ENCODE results near the gene AMMECR1.

AMMECR1 gene

DNA sequence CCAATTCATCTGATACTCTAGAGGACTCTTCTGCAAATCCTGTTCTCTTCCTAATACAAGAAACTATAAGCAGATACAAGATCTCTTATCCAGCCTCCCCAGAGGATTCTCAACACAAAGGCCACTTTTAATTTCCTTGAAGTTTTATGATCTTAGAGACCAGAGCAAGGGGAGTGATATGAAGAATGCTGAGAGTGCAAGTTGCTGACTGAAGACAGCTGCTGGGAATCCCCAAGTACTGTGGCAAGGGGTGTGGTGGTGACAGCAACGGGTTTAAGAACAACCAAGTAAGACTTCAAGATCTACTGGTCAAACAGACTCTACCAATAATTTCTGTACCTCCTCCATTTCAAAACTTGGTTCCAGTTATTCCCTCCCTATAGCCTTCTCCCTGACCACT, 7.0 kb downstream of the AMMECR1 start:
- peak; percentile 20 to 27 for DNase-seq

DNA sequence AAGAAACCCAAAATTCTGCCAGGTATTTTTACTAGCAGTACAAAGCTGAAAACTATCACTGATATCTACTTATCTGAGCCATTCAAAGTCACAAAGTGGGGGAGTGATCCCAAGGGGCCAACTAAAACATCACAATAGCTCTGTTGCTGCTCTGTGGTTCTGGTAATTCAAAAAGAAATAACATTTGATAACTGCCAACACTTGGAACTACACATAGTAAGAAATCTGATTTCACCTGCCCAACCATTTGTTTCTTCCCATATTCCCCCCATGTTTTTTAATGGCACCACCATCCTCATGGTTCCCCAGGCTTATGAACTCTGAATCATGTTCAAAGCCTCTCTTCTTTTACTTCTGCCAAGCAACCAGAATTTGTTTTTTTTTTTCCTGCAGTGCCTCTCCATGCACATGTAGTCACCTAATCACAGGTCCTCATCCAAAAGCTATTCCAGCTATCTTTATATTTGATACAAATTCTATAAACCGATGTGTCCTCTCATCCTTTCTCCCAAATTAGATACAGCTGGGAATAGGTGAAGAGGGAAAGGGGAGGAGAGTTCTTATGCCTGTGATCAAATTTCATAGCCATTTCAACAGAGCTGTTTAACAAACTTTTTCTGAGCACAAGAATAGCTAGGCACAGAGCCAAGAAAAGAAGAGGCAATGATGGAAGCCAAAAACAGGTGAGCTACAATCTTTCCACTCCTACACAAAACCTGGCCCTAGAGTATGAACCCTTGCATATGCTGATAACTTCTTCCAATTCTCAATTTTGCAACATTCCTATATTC, 7.7 kb downstream of the AMMECR1 start:
- no peak for DNase-seq

DNA sequence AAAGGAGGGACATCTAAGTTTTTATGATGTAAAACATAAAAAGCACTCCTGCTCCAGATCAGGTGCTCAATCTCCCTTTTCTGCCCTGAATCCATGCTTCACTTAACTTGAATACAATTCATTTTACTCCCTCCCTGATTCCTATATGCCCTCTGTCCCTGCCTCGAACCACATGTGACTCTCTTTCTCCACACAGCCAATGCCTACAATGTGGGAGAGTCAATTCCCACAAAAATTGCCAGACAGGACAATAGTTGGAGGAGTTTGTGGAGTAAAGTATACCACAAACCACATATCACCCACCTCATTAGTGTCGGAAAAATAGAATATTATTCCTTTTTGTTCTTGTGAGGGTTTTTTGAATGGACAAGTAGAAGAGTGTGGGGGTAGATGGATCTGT, 9.7 kb downstream of the AMMECR1 start:
- DNase-seq = no peak

DNA sequence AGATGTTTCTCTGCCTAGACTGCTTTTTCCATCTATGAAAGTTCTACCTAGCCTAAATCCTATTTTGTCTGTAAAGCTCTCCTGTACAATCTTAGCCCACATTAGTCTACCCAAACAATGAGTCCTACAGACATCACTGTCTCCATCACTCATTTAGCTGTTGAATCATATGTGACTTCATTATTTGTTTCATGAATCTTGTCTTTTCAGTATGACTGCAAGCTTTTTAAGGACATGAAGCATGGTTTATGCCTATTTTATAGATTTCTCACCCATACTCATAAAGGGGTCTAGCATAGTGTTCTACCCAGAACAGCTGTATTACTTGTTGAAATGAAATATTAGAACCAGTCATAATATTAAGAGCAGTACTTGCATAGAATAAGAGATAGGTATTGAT, 13.0 kb downstream of the AMMECR1 start:
- no peak for DNase-seq

DNA sequence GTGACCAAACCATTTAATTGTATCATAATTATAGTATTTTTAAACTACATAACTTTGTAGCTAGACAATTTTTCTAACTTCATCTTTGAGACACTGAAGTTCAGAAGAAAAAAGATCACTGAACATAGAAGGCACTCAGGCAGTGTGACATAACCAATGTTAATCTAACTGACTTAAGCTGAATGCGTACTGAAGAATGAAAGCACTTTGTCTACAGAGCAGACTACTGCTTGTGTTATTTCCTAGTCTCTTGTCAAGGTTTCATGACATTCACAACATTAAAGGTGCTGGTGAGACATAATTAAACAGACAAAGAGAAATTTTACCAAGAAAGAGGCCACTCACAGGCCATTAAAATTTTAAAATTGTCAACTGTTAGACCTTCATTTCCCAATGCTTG, 13.5 kb downstream of the AMMECR1 start:
- DNase-seq = no peak

DNA sequence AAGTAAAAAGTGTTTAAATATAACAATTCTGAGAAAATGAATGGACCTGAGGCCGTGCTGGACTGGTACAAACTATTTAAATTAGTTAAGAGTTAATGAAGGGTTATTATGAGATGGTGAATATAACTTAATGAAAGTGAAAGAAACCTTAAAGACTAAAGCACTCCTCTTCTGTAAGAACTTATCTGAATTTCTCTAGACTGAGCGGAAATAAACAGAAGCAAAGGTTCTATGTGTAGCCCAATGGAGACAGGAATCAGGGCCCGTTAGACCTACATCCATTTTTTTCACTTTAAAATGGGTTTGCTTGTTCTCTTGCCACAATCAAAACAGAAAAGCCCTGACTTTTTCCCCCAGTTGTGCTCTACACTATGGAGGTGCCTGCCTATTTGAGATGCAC, 14.9 kb downstream of the AMMECR1 start:
- DNase-seq = no peak

DNA sequence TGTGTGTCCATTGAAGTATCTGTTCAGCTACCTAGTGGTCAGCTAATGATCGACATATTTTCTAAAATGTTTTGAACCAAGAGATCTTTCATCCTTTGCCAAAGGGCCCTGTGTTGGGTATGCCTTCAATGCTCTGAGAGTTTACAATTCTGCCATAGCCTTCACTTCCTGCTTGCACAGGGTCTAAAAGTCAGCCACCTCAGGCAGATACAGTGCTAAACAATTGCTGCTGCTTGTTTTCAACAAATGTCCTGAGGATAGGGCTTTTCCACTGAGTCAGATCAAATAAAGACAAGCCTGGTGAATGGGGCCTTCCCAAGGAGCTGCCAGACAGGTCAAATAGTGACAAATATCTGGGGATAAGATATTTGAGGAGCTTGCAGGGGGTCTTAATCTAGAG, 16.7 kb downstream of the AMMECR1 start:
- no peak for DNase-seq

DNA sequence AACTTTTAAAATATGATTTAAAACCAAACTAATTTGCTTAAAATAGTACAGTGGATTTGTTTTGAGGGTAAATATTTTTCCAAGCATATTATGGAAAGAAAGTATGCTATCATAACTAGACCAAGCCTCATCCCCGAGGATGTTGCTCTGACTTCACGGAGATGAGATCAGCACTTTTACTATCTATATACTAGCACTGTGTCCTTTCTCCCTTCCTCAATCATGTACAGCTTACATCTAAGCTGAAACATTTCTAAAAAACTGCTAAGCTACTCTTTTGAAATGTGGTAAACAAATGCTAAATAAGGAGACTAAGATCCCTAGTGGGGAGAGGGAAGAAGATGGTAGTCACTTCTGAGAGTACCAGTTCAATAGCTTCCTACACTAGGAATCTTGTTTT, 23.8 kb downstream of the AMMECR1 start:
- DNase-seq = no peak

DNA sequence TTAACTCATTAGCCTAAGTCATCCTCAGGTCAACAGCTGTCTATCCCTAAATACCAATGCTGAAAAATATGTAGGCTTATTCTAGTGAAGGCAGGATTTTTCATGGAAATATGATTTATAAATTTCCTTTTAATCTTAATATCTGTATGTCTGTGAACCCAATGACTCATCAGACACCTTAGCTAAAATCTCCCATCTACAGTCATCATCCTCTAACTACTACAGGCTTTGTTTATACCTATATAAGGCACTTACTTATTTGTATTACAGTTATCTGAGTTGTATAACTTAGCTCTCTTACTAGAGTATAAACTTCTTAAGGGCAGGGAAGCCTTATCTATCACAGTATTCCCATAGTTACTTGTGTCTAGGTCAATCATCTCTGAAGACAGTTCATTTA, 24.2 kb downstream of the AMMECR1 start:
- no peak for DNase-seq

DNA sequence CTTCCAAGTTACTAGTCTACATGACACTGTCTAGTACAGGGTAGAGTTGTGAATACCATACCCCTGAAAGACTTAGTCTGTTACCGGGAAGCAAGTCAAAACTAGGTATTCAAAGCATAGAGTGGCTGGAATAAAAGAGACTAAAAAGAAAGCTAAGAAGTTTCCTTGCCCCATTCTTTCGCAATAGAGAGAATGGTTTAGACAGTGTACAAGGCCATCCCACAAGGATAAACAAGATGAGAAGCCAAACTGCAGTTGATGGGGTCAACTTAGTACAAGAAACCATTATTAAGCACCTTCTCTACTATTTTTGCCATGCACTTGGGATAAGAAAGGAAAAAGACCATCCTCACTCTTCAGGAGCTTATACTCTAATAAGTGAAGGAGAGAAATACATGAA, 30.3 kb downstream of the AMMECR1 start:
- no peak for DNase-seq

DNA sequence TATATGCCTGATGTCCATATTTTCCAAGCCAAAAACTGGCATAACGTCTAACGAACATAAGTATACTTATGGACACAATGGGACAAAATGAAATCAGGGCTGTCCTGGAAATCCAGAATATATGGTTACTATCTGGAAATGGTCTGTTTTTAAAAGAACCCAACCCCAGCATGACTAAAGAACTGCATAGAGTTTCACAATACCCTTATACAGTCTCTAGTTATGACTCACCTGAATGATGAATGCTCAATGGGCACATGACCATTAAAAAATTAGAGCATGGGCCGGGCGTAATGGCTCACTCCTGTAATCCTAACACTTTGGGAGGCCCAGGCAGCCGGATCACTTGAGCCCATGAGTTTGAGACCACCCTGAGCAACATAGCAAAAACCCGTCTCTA, 31.8 kb downstream of the AMMECR1 start:
- DNase-seq = no peak

DNA sequence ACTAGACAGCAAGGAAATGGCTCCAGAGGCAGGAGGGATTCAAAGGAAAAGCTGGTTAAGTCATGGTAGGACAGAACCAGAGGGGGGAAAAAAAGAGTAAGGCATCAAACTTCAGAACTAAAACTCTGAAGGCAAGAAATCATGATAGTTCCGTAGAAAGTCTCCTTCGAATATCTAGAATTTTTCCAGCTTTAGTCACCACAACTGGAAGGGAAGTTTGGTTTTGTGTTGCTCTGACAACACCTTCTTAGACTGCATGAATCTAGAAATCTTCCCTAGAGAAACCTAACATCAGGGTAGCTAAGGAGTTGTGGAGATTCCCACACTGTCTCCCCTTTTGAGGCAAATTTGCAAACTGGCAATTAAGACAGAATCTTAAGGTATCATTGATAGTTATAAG, 33.7 kb downstream of the AMMECR1 start:
- DNase-seq = no peak

DNA sequence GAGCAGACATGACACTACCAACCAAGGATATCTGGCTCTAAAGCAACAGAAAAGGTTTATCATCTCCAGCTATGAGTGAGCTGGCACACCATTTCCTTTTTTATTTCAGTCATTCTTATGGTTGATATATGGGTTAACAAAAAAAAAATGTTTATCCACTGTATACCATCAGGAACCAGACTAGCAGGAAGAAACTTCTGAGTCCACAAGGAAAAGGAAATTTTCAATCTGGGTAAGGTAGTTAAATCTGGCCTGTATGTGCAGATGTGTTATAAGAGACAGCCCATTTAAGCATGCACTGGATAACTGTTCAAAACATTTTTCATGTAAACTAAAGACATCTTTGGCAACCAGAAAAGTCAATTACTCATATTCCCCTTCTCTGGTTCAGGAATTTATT, 35.0 kb downstream of the AMMECR1 start:
- no peak for DNase-seq

DNA sequence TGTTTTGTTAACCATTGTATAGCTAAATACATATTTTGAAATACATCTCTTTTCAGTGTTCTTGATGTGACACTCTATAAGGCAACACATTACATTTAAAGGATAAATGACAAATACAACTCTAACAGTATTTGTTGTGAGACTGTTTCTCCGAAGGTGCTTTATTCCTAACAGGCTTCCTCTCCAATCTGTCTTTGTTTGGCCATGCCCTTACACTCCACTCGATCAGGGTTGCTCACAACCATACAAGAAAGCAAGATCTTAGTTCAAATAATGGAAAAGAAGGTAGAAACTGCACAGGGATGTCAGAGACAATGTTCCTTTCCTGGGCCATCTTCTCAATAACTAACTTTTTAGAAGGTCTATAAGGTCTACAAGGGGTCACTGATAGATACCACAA, 36.5 kb downstream of the AMMECR1 start:
- DNase-seq = no peak

DNA sequence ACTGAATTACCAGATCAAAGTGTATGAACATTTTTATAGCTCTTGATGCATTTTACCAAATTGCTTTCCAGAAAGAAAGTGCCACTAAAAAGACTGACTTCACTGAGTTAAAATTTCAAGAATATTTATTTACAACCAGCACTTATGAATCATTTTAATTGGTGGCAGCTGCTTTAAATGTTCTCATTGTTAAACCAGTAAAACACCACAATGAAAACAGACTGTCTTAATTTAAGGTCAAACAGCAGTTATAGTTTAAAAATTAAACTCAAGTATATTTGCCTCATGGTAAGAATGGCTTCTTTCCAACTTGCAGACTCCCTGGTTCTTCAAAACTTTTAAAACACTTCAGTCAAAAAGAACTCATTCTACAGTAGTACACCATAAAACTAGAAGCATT, 36.9 kb downstream of the AMMECR1 start:
- no peak for DNase-seq

DNA sequence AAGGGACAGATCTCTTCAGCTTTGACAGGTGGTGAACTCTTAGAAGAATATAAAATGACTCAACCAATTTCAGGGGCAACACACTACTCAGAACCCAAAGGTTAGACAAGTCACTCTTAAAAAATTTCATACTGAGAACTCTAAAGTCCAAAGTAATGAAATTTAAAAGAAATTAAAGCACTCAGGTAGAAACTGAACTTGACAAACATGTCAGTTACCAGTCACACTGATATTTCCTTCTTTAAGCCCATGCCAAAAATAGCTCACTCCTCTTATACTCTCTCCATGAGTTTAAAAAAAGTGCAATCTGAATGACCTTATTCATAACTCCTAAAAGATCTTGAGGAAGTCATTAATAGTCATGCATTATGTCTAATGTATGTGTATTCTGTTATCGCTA, 40.3 kb downstream of the AMMECR1 start:
- DNase-seq = no peak

DNA sequence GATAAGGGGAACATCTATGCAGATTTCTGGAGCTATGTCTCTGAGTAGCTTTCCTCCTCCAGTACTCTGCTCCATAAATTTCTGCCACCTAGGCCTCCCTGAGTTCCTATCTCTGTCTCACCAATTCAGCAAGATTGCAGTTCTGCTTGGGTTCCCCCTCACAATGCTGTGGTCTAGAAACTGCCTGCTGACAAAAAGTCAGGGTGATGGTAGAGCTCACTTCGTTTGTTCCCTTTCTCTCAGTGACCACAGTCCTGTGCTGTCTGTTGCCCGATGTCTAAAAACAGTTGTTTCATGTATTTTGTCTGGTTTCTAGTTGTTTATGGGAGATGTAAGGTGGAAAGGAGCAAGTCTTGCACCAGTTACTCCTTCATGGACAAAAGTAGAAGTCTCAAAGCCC, 41.1 kb downstream of the AMMECR1 start:
- DNase-seq = no peak

DNA sequence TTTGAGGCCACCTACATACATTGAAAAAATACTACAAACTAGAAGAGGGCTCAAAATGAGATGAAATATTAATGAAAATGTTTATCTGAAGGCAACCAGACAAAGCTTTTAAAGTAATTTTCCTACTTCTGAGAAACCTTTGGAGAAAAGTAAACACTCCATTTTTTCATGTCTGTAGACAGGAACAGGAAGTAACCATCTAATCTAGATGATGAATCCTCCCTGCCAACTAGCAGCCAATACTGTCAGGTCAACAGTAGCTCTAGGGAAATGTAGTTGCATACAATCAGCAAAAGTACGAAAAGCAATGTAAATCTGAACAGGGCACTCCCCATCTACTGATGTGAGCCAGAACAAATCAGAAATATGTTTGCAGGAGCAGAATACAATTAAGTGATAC, 49.0 kb downstream of the AMMECR1 start:
- DNase-seq = no peak

DNA sequence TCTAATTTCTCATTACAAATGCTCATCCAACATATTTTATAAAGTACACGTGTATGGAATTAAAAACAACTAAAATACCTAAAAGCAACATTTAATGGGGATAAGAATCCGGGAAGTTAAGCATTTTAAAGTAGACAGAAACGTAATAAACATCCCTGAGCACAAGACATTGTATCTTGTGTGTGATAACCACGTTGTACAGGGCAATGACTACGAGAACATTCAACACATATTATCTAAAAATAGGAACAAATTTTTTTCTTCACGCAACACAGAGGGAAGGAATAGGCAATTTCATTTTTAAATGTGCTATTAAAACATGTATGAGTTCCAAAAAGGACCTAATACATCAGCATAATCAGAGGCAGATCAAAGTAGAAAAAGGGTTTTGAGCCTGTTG, 49.5 kb downstream of the AMMECR1 start:
- no peak for DNase-seq

DNA sequence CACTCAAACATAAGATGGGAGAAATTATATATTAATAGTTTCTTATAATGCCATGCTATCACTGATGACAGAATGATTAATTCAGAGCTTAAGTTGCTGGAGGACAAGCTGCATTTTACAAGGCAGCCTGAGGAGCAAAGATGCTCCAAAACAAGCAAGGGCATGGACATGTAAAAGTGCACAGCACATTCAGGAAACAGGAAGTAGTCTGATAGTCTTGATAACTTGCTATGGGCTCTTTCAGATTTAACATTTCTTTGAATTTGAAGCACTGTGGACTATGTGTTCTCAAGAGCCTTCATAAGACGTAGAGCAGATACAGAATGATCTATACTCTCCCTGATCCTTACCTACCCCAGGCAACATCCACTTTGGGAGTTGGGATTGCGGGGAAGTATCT, 50.0 kb downstream of the AMMECR1 start:
- DNase-seq = no peak

DNA sequence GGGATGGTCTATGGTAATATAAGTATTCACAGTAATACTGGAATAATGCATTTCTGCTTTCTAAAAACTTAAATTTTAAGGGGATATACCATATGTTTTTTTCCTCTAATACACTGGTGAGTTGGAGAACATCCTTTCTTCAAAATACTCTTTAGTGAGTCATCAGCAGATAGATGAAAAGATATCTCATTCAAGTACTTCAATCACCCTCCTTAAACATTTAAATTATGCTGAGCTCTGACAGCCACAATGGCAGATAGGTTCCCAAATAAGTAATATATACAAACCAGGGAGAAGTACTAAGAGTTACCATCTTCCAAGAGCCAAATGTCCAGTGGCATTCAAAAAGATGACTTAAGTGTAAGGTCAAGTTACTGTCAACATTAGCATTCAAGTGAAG, 52.2 kb downstream of the AMMECR1 start:
- no peak for DNase-seq

DNA sequence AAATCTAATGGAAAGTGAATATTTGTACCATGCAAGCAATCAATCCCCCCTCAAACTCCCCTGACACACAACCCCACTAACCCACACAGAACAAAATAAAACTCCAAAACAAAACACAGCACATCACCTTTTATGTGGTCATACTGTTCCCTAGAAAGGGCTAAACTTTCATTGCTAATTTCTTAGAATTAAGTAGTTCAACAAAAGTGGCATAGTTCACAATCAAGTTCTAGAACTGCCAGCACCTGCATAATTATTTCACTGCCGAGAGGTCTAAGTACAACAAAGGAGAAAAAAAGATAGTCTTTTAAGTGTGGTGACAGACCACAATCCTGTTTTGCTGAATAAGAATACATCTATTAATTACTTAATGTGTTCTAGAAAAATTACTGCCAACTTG, 58.8 kb downstream of the AMMECR1 start:
- no peak for DNase-seq

DNA sequence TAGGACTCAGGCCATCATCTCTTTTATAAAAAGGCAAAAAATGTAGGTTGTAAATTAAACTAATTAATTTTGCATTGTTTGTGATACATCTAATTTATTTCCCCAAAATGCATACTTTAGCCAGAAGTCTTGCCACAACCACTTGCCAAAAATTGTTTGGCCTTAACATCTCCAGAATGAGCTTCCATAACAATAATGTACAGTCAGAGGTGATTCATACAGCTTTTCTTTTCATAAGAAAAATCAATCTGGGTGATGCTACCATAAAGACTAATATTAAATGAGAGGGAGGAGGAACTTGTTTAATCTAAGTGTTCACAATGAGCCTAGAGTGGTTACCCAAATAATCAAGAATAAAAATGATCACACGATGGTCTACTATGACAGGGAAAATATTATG, 59.3 kb downstream of the AMMECR1 start:
- DNase-seq = no peak

DNA sequence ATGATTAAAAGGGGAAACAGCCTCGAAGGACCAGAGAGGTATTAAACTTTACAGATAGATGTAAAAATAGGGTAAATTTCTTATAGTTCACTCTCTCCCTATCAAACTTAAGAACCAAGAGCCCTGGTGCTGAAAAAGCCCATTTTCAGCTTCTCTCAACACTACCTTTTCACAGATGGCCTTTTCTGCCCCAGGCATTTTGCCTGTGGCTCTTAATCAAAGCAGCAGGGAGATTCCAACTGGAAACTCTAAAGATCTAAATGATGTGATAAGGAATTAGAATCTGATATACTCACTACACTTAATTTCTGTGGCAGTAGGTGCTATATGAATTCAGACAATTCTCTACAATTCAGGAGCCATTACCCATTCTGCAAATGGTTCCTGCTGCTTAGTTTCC, 60.0 kb downstream of the AMMECR1 start:
- DNase-seq = no peak

DNA sequence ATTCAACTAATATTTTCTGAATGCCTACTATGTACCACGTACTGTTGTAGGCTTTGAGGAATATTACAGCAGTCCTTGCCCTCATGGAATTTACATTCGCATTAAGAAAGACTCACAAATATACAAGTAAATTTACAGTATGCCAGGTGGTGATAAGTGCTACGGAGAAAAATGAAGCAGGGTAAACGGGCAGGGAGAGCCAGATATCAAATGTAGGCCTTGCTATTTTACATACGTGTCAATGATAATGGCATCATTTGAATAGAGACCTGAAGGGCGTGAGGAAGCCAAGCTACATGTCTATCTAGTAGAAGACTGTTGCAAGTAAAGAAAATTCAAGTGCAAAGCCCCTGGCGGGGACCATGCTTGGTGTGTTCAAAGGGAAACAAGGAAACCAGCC, 65.2 kb downstream of the AMMECR1 start:
- DNase-seq = no peak

DNA sequence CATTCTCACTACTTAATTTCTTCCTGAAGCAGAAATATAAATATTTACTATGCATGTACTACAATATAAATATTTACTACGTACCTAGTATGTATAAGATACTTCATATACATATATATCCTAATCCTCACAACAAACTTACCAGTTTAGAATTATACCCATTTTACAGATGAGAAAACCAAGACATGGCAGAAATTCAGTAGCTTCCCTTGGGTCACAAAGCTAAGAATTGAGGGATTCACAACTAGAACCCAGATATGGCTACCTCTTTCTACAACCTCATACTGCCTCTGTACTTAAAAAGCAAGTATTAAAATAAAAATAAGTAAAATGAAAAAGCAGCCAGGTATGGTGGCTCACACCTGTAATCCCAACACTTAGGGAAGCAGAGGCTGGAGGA, 65.9 kb downstream of the AMMECR1 start:
- DNase-seq = no peak
